ENCODE results near the gene ATP6V1G2. TPM values are rescaled to one million over a fixed set of nuclear protein-coding genes. Genes with fewer than 3 reads are reported as not detected.

The ATP6V1G2 gene
- total RNA-seq, 2 experiments from 2014 or later = 0.86 to 1.1 TPM

GRCh38 chr6:31534521-31535040, 11.8 kb downstream of the ATP6V1G2 start:
- Mint-ChIP-seq H3K27me3 (no peaks in the 10 kb centered on the region), H3K4me3 (no peak overlapping the region), H3K36me3 (ENCODE audit: low read depth) (peaks cover 84% of the 10 kb centered on the region), H3K27ac (no peak overlapping the region), H3K4me1 (ENCODE audit: low read depth) (peaks cover 51% of the 10 kb centered on the region), H3K9me3 (no peaks in the 10 kb centered on the region)
- DNase-seq (no peak), ATAC-seq (no peak)
- CTCF ChIA-PET = interaction anchor here (1.1 to 56.2 kb wide), 3 partner anchors 10 to 57 kb away, joined by 3 to 2542 read pairs (median 4); partner anchors contain the start of genes LST1, LTB, NCR3 and TNF
- intact Hi-C loops (cut with micrococcal nuclease) = no loop called here
- TF ChIP-seq CTCF (IDR thresholded peaks at IDR 0.05) = no peak
- POLR2A ChIA-PET = interaction anchor here (0.6 to 1.7 kb wide), 8 partner anchors 9 to 427 kb away, joined by 3 to 7 read pairs (median 4); partner anchors contain the start of gene MICB

- no peak for ATAC-seq
- no peak for TF ChIP-seq CTCF (IDR thresholded peaks at IDR 0.05)
- ChIA-PET POLR2A (interaction anchor here (0.9 to 1.5 kb wide), 5 partner anchors 9 to 47 kb away, joined by 3 to 5 read pairs (median 4); partner anchors contain the start of gene MICB), CTCF (interaction anchor here (56.2 kb wide), 1 partner anchor 58 kb away, joined by 2542 read pairs; the partner anchor contains the start of genes LST1, LTB, NCR3 and TNF)
- no peak for DNase-seq
- intact Hi-C loops (cut with micrococcal nuclease) = no loop called here
- Mint-ChIP-seq H3K9me3 (no peaks in the 10 kb centered on the region), H3K4me3 (no peak overlapping the region), H3K36me3 (ENCODE audit: low read depth) (peaks cover 78% of the 10 kb centered on the region), H3K4me1 (ENCODE audit: low read depth) (peaks cover 45% of the 10 kb centered on the region), H3K27me3 (no peaks in the 10 kb centered on the region), H3K27ac (peak overlapping the region; percentile 5)
These were observed 12.4 kb downstream of the ATP6V1G2 start for GRCh38 chr6:31534011-31534410.

GRCh38 chr6:31533455-31533841, 13.0 kb downstream of the ATP6V1G2 start:
- peaks cover 74% of the 10 kb centered on the region for H3K36me3 Mint-ChIP-seq (ENCODE audit: low read depth)
- POLR2A ChIA-PET = interaction anchor here (1.0 to 1.5 kb wide), 4 partner anchors 31 to 48 kb away, joined by 3 to 5 read pairs (median 4); partner anchors contain the start of gene MICB
- ATAC-seq (no peak), DNase-seq (no peak)
- H3K27ac Mint-ChIP-seq = peak overlapping the region; percentile 57
- no peak overlapping the region for H3K4me3 Mint-ChIP-seq
- peaks cover 39% of the 10 kb centered on the region for H3K4me1 Mint-ChIP-seq (ENCODE audit: low read depth)
- intact Hi-C loops (cut with micrococcal nuclease) = no loop called here
- H3K27me3 Mint-ChIP-seq = no peaks in the 10 kb centered on the region
- TF ChIP-seq CTCF (IDR thresholded peaks at IDR 0.05) = no peak
- H3K9me3 Mint-ChIP-seq = no peaks in the 10 kb centered on the region
- CTCF ChIA-PET = interaction anchor here (56.2 kb wide), 1 partner anchor 59 kb away, joined by 2542 read pairs; the partner anchor contains the start of genes LST1, LTB, NCR3 and TNF

- Mint-ChIP-seq H3K27ac (peak overlapping the region; percentile 69), H3K27me3 (no peaks in the 10 kb centered on the region), H3K4me1 (ENCODE audit: low read depth) (peaks cover 36% of the 10 kb centered on the region), H3K9me3 (no peaks in the 10 kb centered on the region), H3K4me3 (no peak overlapping the region), H3K36me3 (ENCODE audit: low read depth) (peaks cover 71% of the 10 kb centered on the region)
- ATAC-seq (no peak), DNase-seq (no peak)
- ChIA-PET CTCF (interaction anchor here (1.0 to 56.2 kb wide), 3 partner anchors 9 to 59 kb away, joined by 3 to 2542 read pairs (median 7); partner anchors contain the start of genes DDX39B, LST1, LTB and NCR3), POLR2A (interaction anchor here (1.0 to 2.8 kb wide), 5 partner anchors 8 to 38 kb away, joined by 3 to 24 read pairs (median 4); partner anchors contain the start of gene DDX39B)
- intact Hi-C loops (cut with micrococcal nuclease) = no loop called here
- no peak for TF ChIP-seq CTCF (IDR thresholded peaks at IDR 0.05)
These were observed 13.6 kb downstream of the ATP6V1G2 start for GRCh38 chr6:31532644-31533454.
